Measurements from ENCODE around the gene MYCBP2. TPM values are rescaled to one million over a fixed set of nuclear protein-coding genes. Genes with fewer than 3 reads are reported as not detected.

Gene MYCBP2
- polyA plus RNA-seq, 1 of the 3 experiments (the other 2 are of a cell fraction) = 18.5 TPM

- no peak overlapping the region for H3K27ac ChIP-seq (ENCODE audit: low read depth in 2 of 2, low read length in 1 of 2)
- H3K4me2 ChIP-seq = no peak overlapping the region
- POLR2A ChIA-PET = no interaction called here
- no peaks in the 10 kb centered on the region for H3K79me2 ChIP-seq (ENCODE audit: insufficient read depth)
- H3K27me3 ChIP-seq (ENCODE audit: insufficient read depth) = no peaks in the 10 kb centered on the region
- WGBS (ENCODE audit: low lambda C conversion rate) = 95% methylated on average over 4 of the region's 4 CpGs
- no peaks in the 10 kb centered on the region for H3F3A ChIP-seq (replicated peaks; ENCODE audit: insufficient read depth)
- no peaks in the 10 kb centered on the region for H3K9me2 ChIP-seq
- DNase-seq = no peak
- H3K36me3 ChIP-seq (replicated peaks in 1 of 2; ENCODE audit: control insufficient read depth in 1 of 2, insufficient read depth in 2 of 2, low read length in 1 of 2) = peaks cover 41 to 63% of the 10 kb centered on the region in 2 experiments
- no peaks in the 10 kb centered on the region for H4K20me1 ChIP-seq (ENCODE audit: insufficient read depth)
- H3K4me1 ChIP-seq (ENCODE audit: control insufficient read depth in 1 of 2, insufficient read depth in 2 of 2, low read depth in 1 of 2, low read length in 1 of 2) = no peaks in the 10 kb centered on the region; a peak in 2 of 4 replicates
- CTCF ChIA-PET = no interaction called here
- no peak overlapping the region for H2AFZ ChIP-seq (ENCODE audit: low read depth)
- TF ChIP-seq SMC3 (IDR thresholded peaks at IDR 0.05; ENCODE audit: low read depth, low read length) (no peak), ELF1 (IDR thresholded peaks at IDR 0.05) (no peak), EP300 (IDR thresholded peaks at IDR 0.05; ENCODE audit: borderline replicate concordance in 1 of 2, low read depth in 1 of 2, low read length in 1 of 2) (no peak), NFIC (IDR thresholded peaks at IDR 0.05; ENCODE audit: borderline replicate concordance) (no peak)
- H3K9me3 ChIP-seq = no peaks in the 10 kb centered on the region
- no peak overlapping the region for H3K4me3 ChIP-seq (ENCODE audit: low read depth in 2 of 2, low read length in 1 of 2)
- H3K9ac ChIP-seq = no peak overlapping the region
Observed at GRCh38 chr13:77053192-77053591, 273.7 kb downstream of the MYCBP2 start.

GRCh38 chr13:77048681-77049080 lies 278.2 kb downstream of the MYCBP2 start:
- DNase-seq = no peak
- Histone ChIP-seq H4K20me1 (ENCODE audit: insufficient read depth) (no peaks in the 10 kb centered on the region), H3K4me3 (ENCODE audit: low read depth in 2 of 2, low read length in 1 of 2) (no peak overlapping the region), H3K4me2 (no peak overlapping the region), H3K9ac (no peak overlapping the region), H3F3A (replicated peaks; ENCODE audit: insufficient read depth) (no peaks in the 10 kb centered on the region), H3K9me3 (no peaks in the 10 kb centered on the region), H2AFZ (ENCODE audit: low read depth) (no peak overlapping the region), H3K36me3 (replicated peaks in 1 of 2; ENCODE audit: control insufficient read depth in 1 of 2, insufficient read depth in 2 of 2, low read length in 1 of 2) (peaks cover 20 to 54% of the 10 kb centered on the region in 2 experiments), H3K27me3 (ENCODE audit: insufficient read depth) (no peaks in the 10 kb centered on the region), H3K79me2 (ENCODE audit: insufficient read depth) (no peaks in the 10 kb centered on the region), H3K27ac (ENCODE audit: low read depth in 2 of 2, low read length in 1 of 2) (no peak overlapping the region), H3K9me2 (no peaks in the 10 kb centered on the region), H3K4me1 (ENCODE audit: control insufficient read depth in 1 of 2, insufficient read depth in 2 of 2, low read depth in 1 of 2, low read length in 1 of 2) (no peaks in the 10 kb centered on the region; a peak in 2 of 4 replicates)
- WGBS (ENCODE audit: low lambda C conversion rate) = 93% methylated on average over 4 of the region's 4 CpGs
- TF ChIP-seq GABPA (IDR thresholded peaks at IDR 0.05; ENCODE audit: low read depth) (no peak), TAF1 (IDR thresholded peaks at IDR 0.05; ENCODE audit: borderline replicate concordance, low read depth, low read length) (no peak), USF1 (IDR thresholded peaks at IDR 0.05; ENCODE audit: borderline replicate concordance, low read depth) (no peak), POLR2AphosphoS5 (IDR thresholded peaks at IDR 0.05; ENCODE audit: low read depth, low read length) (no peak), IRF3 (IDR thresholded peaks at IDR 0.05; ENCODE audit: low read depth, low read length) (no peak), USF2 (IDR thresholded peaks at IDR 0.05; ENCODE audit: borderline replicate concordance, low read depth, low read length) (no peak), EP300 (IDR thresholded peaks at IDR 0.05; ENCODE audit: borderline replicate concordance in 1 of 2, low read depth in 1 of 2, low read length in 1 of 2) (no peak), FOSL2 (IDR thresholded peaks at IDR 0.05; ENCODE audit: borderline replicate concordance, low read depth) (no peak), MXI1 (IDR thresholded peaks at IDR 0.05; ENCODE audit: low read depth, low read length) (no peak), FOXJ3 (CRISPR knock-in tag; IDR thresholded peaks at IDR 0.05) (no peak), CTCF (IDR thresholded peaks at IDR 0.05) (no peak), RFX5 (IDR thresholded peaks at IDR 0.05; ENCODE audit: low read length) (no peak), YY1 (IDR thresholded peaks at IDR 0.05; ENCODE audit: low read depth) (no peak), ZBTB33 (IDR thresholded peaks at IDR 0.05; ENCODE audit: borderline replicate concordance, low read depth) (no peak), EZH2phosphoT487 (IDR thresholded peaks at IDR 0.05; ENCODE audit: borderline replicate concordance, low read depth) (no peak), RXRA (IDR thresholded peaks at IDR 0.05; ENCODE audit: borderline replicate concordance, low read depth) (no peak), TCF12 (IDR thresholded peaks at IDR 0.05) (no peak), NFIC (IDR thresholded peaks at IDR 0.05; ENCODE audit: borderline replicate concordance) (no peak), MEF2A (IDR thresholded peaks at IDR 0.05; ENCODE audit: borderline replicate concordance, low read depth) (no peak)
- POLR2A ChIA-PET = no interaction called here
- CTCF ChIA-PET = no interaction called here
